H1 (cell line): ENCODE data around the gene CDK15. TPM values are rescaled to one million over a fixed set of nuclear protein-coding genes. Genes with fewer than 3 reads are reported as not detected.

ENCODE experiments used
- polyA plus RNA-seq, 7 experiments: library from polyadenylated mRNA; depleted of rRNA in 3 of 7; stranded (reverse) in 5 of 7; unstranded in 2 of 7; fragments of >200 nt in 5 of 7; fragments of 200-250 nt in 2 of 7; gene quantifications; 1 replicate in 5 of 7; 2 replicates in 1 of 7; 4 replicates in 1 of 7; pipeline versions ENCODE4 v1.2.1 to v1.2.3, GENCODE V29; 2011 to 2013; ENCODE audit warnings: missing spikeins in 2 of 7, mixed read lengths in 2 of 7
- total RNA-seq: library from RNA; stranded (reverse); fragmentation: NEBNext Ultra II Directional; extraction: Animal tissue kit (Norgen Biotek cat#: 25700); gene quantifications from 2 replicates; pipeline ENCODE4 v1.2.1, GENCODE V29; 2021
- TF ChIP-seq, protein P1 (sequence below): fragments of 300-600 bp; sonication (generic); IDR thresholded peaks from 2 replicates; pipeline ENCODE4 v1.7.1; 2012; ENCODE audit warnings: low read length, moderate library complexity, mild to moderate bottlenecking, inconsistent platforms; ENCODE audit not compliant: insufficient replicate concordance
- TF ChIP-seq, protein P2 (sequence below), 3 experiments: IDR thresholded peaks; 1 replicate in 2 of 3; 2 replicates in 1 of 3; pipeline versions ENCODE4 v1.5.1 to v1.6.1; 2011; ENCODE audit warnings: low read length in 3 of 3, mild to moderate bottlenecking in 3 of 3, inconsistent platforms in 2 of 3, low read depth in 1 of 3, moderate library complexity in 1 of 3; ENCODE audit not compliant: insufficient read depth in 1 of 3; ENCODE audit errors: control extremely low read depth in 1 of 3

CDK15 gene
- total and polyA plus RNA-seq, 2 of the 8 experiments (the other 6 are each of a cell fraction or from before 2014, with no cell fraction given): 0.03 TPM; not detected in 1

DNA sequence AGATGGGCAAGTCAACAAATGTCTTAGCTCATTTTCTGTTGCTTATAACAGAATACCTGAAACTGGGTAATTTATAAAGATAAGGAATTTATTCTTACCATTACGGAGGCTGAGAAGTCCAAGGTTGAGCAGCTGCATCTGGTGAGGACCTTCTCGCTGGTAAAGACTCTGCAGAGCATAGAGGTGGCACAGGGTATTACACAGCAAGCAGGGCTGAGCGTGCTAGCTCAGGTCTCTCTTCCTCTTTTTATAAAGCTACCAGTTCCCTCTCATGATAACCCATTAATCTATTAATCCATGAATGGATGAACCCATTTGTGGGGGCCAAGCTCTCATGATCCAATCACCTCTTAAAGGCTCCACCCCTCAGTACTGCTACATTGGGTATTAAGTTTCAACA lies 109.1 kb downstream of the CDK15 start (continued):
- TF ChIP-seq, protein P1, sequence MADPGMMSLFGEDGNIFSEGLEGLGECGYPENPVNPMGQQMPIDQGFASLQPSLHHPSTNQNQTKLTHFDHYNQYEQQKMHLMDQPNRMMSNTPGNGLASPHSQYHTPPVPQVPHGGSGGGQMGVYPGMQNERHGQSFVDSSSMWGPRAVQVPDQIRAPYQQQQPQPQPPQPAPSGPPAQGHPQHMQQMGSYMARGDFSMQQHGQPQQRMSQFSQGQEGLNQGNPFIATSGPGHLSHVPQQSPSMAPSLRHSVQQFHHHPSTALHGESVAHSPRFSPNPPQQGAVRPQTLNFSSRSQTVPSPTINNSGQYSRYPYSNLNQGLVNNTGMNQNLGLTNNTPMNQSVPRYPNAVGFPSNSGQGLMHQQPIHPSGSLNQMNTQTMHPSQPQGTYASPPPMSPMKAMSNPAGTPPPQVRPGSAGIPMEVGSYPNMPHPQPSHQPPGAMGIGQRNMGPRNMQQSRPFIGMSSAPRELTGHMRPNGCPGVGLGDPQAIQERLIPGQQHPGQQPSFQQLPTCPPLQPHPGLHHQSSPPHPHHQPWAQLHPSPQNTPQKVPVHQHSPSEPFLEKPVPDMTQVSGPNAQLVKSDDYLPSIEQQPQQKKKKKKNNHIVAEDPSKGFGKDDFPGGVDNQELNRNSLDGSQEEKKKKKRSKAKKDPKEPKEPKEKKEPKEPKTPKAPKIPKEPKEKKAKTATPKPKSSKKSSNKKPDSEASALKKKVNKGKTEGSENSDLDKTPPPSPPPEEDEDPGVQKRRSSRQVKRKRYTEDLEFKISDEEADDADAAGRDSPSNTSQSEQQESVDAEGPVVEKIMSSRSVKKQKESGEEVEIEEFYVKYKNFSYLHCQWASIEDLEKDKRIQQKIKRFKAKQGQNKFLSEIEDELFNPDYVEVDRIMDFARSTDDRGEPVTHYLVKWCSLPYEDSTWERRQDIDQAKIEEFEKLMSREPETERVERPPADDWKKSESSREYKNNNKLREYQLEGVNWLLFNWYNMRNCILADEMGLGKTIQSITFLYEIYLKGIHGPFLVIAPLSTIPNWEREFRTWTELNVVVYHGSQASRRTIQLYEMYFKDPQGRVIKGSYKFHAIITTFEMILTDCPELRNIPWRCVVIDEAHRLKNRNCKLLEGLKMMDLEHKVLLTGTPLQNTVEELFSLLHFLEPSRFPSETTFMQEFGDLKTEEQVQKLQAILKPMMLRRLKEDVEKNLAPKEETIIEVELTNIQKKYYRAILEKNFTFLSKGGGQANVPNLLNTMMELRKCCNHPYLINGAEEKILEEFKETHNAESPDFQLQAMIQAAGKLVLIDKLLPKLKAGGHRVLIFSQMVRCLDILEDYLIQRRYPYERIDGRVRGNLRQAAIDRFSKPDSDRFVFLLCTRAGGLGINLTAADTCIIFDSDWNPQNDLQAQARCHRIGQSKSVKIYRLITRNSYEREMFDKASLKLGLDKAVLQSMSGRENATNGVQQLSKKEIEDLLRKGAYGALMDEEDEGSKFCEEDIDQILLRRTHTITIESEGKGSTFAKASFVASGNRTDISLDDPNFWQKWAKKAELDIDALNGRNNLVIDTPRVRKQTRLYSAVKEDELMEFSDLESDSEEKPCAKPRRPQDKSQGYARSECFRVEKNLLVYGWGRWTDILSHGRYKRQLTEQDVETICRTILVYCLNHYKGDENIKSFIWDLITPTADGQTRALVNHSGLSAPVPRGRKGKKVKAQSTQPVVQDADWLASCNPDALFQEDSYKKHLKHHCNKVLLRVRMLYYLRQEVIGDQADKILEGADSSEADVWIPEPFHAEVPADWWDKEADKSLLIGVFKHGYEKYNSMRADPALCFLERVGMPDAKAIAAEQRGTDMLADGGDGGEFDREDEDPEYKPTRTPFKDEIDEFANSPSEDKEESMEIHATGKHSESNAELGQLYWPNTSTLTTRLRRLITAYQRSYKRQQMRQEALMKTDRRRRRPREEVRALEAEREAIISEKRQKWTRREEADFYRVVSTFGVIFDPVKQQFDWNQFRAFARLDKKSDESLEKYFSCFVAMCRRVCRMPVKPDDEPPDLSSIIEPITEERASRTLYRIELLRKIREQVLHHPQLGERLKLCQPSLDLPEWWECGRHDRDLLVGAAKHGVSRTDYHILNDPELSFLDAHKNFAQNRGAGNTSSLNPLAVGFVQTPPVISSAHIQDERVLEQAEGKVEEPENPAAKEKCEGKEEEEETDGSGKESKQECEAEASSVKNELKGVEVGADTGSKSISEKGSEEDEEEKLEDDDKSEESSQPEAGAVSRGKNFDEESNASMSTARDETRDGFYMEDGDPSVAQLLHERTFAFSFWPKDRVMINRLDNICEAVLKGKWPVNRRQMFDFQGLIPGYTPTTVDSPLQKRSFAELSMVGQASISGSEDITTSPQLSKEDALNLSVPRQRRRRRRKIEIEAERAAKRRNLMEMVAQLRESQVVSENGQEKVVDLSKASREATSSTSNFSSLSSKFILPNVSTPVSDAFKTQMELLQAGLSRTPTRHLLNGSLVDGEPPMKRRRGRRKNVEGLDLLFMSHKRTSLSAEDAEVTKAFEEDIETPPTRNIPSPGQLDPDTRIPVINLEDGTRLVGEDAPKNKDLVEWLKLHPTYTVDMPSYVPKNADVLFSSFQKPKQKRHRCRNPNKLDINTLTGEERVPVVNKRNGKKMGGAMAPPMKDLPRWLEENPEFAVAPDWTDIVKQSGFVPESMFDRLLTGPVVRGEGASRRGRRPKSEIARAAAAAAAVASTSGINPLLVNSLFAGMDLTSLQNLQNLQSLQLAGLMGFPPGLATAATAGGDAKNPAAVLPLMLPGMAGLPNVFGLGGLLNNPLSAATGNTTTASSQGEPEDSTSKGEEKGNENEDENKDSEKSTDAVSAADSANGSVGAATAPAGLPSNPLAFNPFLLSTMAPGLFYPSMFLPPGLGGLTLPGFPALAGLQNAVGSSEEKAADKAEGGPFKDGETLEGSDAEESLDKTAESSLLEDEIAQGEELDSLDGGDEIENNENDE: no peak
- TF ChIP-seq, protein P2, sequence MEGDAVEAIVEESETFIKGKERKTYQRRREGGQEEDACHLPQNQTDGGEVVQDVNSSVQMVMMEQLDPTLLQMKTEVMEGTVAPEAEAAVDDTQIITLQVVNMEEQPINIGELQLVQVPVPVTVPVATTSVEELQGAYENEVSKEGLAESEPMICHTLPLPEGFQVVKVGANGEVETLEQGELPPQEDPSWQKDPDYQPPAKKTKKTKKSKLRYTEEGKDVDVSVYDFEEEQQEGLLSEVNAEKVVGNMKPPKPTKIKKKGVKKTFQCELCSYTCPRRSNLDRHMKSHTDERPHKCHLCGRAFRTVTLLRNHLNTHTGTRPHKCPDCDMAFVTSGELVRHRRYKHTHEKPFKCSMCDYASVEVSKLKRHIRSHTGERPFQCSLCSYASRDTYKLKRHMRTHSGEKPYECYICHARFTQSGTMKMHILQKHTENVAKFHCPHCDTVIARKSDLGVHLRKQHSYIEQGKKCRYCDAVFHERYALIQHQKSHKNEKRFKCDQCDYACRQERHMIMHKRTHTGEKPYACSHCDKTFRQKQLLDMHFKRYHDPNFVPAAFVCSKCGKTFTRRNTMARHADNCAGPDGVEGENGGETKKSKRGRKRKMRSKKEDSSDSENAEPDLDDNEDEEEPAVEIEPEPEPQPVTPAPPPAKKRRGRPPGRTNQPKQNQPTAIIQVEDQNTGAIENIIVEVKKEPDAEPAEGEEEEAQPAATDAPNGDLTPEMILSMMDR (IDR thresholded peaks at IDR 0.05; ENCODE audit: control extremely low read depth in 1 of 3, insufficient read depth in 1 of 3, low read depth in 1 of 3, low read length in 3 of 3): peak in 1 of 3 experiments; percentile 21; a peak in 1 of 4 replicates
- TF ChIP-seq, all 59 proteins: peak for 1
